Mesothelial cell of epicardium (in vitro differentiated cells): ENCODE results near the gene FBXL2. TPM values are rescaled to one million over a fixed set of nuclear protein-coding genes. Genes with fewer than 3 reads are reported as not detected.

Source experiments
- DNase-seq, 2 experiments: peaks; one replicate each; pipeline ENCODE4 v3.0.0; 2021; ENCODE audit warnings: low spot score in 2 of 2; ENCODE audit not compliant: unreplicated experiment in 2 of 2
- H3K27ac Mint-ChIP-seq: 2 replicates; pipeline ENCODE4 v1.8.0; 2021; ENCODE audit warnings: mixed read lengths
- H3K27me3 Mint-ChIP-seq: 2 replicates; pipeline ENCODE4 v1.8.0; 2021; ENCODE audit warnings: low read depth, mixed read lengths
- H3K36me3 Mint-ChIP-seq: 2 replicates; pipeline ENCODE4 v1.8.0; 2021; ENCODE audit warnings: mixed read lengths
- H3K4me1 Mint-ChIP-seq: 2 replicates; pipeline ENCODE4 v1.8.0; 2021; ENCODE audit warnings: mixed read lengths
- H3K4me3 Mint-ChIP-seq: 2 replicates; pipeline ENCODE4 v1.8.0; 2021; ENCODE audit warnings: mild to moderate bottlenecking, moderate library complexity, mixed read lengths
- H3K9me3 Mint-ChIP-seq: 2 replicates; pipeline ENCODE4 v1.8.0; 2021; ENCODE audit warnings: mixed read lengths
- total RNA-seq: library from RNA; stranded (reverse); gene quantifications from 3 replicates; pipeline ENCODE4 v1.2.1, GENCODE V29; 2021
- TF ChIP-seq, protein P1 (sequence below): fragments of 200-600 bp; sonication (generic); IDR thresholded peaks from one replicate; pipeline ENCODE4 v1.5.0; 2021; ENCODE audit warnings: antibody characterized with exemption; ENCODE audit not compliant: unreplicated experiment

Gene FBXL2
- total RNA-seq, 1 donor from 2014 or later: 25.6 TPM

DNA sequence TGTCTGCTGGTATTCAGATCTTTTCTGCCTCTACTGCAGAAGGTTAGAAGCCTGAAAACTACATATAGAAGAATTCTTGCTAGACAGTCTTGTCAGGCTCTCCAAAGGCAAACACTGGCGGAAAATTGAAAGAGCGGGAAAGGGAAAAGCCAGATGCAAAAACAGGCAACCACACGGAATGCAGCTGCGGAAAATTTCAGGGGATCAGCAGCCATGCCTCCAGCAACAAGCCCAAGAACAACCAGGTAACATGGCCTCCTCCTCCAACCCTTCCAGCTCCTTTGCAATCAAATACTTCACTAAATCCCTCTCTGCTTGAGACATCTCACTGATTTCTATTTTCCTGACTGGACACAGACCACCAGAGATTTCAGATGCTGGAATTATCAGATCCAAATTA lies 153.3 kb downstream of the FBXL2 start:
- TF ChIP-seq, protein P1, sequence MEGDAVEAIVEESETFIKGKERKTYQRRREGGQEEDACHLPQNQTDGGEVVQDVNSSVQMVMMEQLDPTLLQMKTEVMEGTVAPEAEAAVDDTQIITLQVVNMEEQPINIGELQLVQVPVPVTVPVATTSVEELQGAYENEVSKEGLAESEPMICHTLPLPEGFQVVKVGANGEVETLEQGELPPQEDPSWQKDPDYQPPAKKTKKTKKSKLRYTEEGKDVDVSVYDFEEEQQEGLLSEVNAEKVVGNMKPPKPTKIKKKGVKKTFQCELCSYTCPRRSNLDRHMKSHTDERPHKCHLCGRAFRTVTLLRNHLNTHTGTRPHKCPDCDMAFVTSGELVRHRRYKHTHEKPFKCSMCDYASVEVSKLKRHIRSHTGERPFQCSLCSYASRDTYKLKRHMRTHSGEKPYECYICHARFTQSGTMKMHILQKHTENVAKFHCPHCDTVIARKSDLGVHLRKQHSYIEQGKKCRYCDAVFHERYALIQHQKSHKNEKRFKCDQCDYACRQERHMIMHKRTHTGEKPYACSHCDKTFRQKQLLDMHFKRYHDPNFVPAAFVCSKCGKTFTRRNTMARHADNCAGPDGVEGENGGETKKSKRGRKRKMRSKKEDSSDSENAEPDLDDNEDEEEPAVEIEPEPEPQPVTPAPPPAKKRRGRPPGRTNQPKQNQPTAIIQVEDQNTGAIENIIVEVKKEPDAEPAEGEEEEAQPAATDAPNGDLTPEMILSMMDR: no peak
- H3K27me3 Mint-ChIP-seq: no peaks in the 10 kb centered on the region
- H3K9me3 Mint-ChIP-seq: no peaks in the 10 kb centered on the region
- H3K27ac Mint-ChIP-seq: no peak overlapping the region
- H3K36me3 Mint-ChIP-seq: peaks cover 2% of the 10 kb centered on the region
- no peak for DNase-seq
- no peak overlapping the region for H3K4me3 Mint-ChIP-seq
- peaks cover 27% of the 10 kb centered on the region for H3K4me1 Mint-ChIP-seq

DNA sequence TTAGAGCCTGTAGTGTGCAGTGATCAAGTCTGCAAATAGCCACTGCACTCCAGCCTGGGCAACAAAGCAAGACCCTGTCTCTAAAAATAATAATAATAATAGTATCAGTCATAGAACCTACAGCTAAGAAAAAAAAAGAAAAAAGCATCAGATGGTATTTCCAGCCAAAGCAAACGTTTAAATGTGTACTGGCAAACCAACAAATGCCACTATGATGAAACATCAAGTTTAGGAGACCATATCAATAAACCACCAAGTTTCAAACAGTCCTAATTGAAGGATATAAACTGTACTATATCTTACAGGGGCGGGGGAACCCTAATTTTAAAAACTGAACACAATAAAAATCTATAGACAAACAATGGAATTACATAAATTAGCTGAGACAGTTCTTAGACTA lies 156.6 kb downstream of the FBXL2 start:
- Mint-ChIP-seq H3K4me3 (no peak overlapping the region), H3K4me1 (peaks cover 40% of the 10 kb centered on the region)

More for the DNA sequence above, 156.6 kb downstream of the FBXL2 start:
- Mint-ChIP-seq H3K36me3 (peaks cover 2% of the 10 kb centered on the region), H3K9me3 (no peaks in the 10 kb centered on the region), H3K27ac (no peak overlapping the region), H3K27me3 (no peaks in the 10 kb centered on the region)
- DNase-seq: no peak
- TF ChIP-seq, protein P1: no peak

Other genes with a start within 250 kb of the FBXL2 start
- gene GLB1, start 180.3 kb upstream of the FBXL2 start, total RNA-seq: 79.9 to 83.8 TPM (median 82.1 TPM) in 3 replicates
- 8.5 to 9.4 TPM (median 9.0 TPM) in 3 replicates for gene TMPPE, start 180.3 kb upstream of the FBXL2 start, total RNA-seq
- gene CRTAP, start 163.4 kb upstream of the FBXL2 start, total RNA-seq: 177 to 189 TPM (median 179 TPM) in 3 replicates
- 1.3 to 1.8 TPM (median 1.7 TPM) in 3 replicates for gene SUSD5, start 58.6 kb upstream of the FBXL2 start, total RNA-seq
- gene UBP1, start 163.0 kb downstream of the FBXL2 start, total RNA-seq: 81.5 to 88.4 TPM (median 86.2 TPM) in 3 replicates